ENCODE data around the gene NLRC3.

Gene NLRC3

GRCh38 chr16:3525951-3526350 is 51.3 kb downstream of the NLRC3 start:
- Mint-ChIP-seq H3K4me1 (peaks cover 13% of the 10 kb centered on the region), H3K4me3 (no peak overlapping the region), H3K9me3 (no peaks in the 10 kb centered on the region), H3K27me3 (no peaks in the 10 kb centered on the region), H3K27ac (peak overlapping the region in 1 of 2 donors; percentile 55)
- DNase-seq (no peak), ATAC-seq (no peak)

- Mint-ChIP-seq H3K27me3 (no peaks in the 10 kb centered on the region), H3K4me3 (no peak overlapping the region), H3K27ac (no peak overlapping the region), H3K9me3 (no peaks in the 10 kb centered on the region), H3K4me1 (peaks cover 11% of the 10 kb centered on the region)
- ATAC-seq (no peak), DNase-seq (no peak)
These were observed 53.9 kb downstream of the NLRC3 start for GRCh38 chr16:3523281-3523680.

GRCh38 chr16:3520841-3521240 is 56.4 kb downstream of the NLRC3 start:
- no peaks in the 10 kb centered on the region for H3K9me3 Mint-ChIP-seq
- no peak for DNase-seq
- ATAC-seq, result no peak

GRCh38 chr16:3520413-3520812 is 56.8 kb downstream of the NLRC3 start:
- H3K4me3 Mint-ChIP-seq, result no peak overlapping the region
- no peak overlapping the region for H3K27ac Mint-ChIP-seq
- ATAC-seq (no peak), DNase-seq (no peak)
- no peaks in the 10 kb centered on the region for H3K27me3 Mint-ChIP-seq
- H3K9me3 Mint-ChIP-seq, result no peaks in the 10 kb centered on the region
- peaks cover 6% of the 10 kb centered on the region for H3K4me1 Mint-ChIP-seq

More at GRCh38 chr16:3520841-3521240, 56.4 kb downstream of the NLRC3 start:
- Mint-ChIP-seq H3K27me3 (no peaks in the 10 kb centered on the region), H3K27ac (peak overlapping the region in 1 of 2 donors; percentile 91), H3K4me3 (no peak overlapping the region), H3K4me1 (peaks cover 6% of the 10 kb centered on the region)

- Mint-ChIP-seq H3K27ac (no peak overlapping the region), H3K27me3 (no peaks in the 10 kb centered on the region), H3K4me3 (no peak overlapping the region), H3K4me1 (peaks cover 6% of the 10 kb centered on the region), H3K9me3 (no peaks in the 10 kb centered on the region)
- DNase-seq, result no peak
- no peak for ATAC-seq
These were observed 57.6 kb downstream of the NLRC3 start for GRCh38 chr16:3519581-3519980.

- H3K27me3 Mint-ChIP-seq, result no peaks in the 10 kb centered on the region
These were observed 58.2 kb downstream of the NLRC3 start for GRCh38 chr16:3518986-3519348.

GRCh38 chr16:3518292-3518985 is 58.8 kb downstream of the NLRC3 start:
- Mint-ChIP-seq H3K4me1 (peaks cover 17% of the 10 kb centered on the region), H3K9me3 (no peaks in the 10 kb centered on the region), H3K4me3 (no peak overlapping the region), H3K27ac (no peak overlapping the region), H3K27me3 (no peaks in the 10 kb centered on the region)
- no peak for DNase-seq
- ATAC-seq, result no peak

More at GRCh38 chr16:3518986-3519348, 58.2 kb downstream of the NLRC3 start:
- Mint-ChIP-seq H3K4me3 (no peak overlapping the region), H3K9me3 (no peaks in the 10 kb centered on the region), H3K4me1 (peaks cover 12% of the 10 kb centered on the region), H3K27ac (no peak overlapping the region)
- DNase-seq, result no peak
- ATAC-seq, result no peak

GRCh38 chr16:3515897-3516296 is 61.3 kb downstream of the NLRC3 start:
- ATAC-seq, result no peak
- DNase-seq, result no peak
- Mint-ChIP-seq H3K9me3 (no peaks in the 10 kb centered on the region), H3K27ac (no peak overlapping the region), H3K27me3 (no peaks in the 10 kb centered on the region), H3K4me3 (no peak overlapping the region), H3K4me1 (peaks cover 28% of the 10 kb centered on the region)

GRCh38 chr16:3514621-3515020 is 62.6 kb downstream of the NLRC3 start:
- Mint-ChIP-seq H3K4me3 (no peak overlapping the region), H3K27ac (peak overlapping the region; percentile 56 to 63)
- no peak for DNase-seq

GRCh38 chr16:3513892-3514583 is 63.2 kb downstream of the NLRC3 start:
- peak; percentile 85 for ATAC-seq
- Mint-ChIP-seq H3K27me3 (no peaks in the 10 kb centered on the region), H3K9me3 (no peaks in the 10 kb centered on the region), H3K27ac (peak overlapping the region; percentile 75 to 84), H3K4me1 (peaks cover 46% of the 10 kb centered on the region), H3K4me3 (peak overlapping the region in 1 of 2 donors; percentile 3)
- DNase-seq, result peak in 1 of 2 donors; percentile 48

More at GRCh38 chr16:3514621-3515020, 62.6 kb downstream of the NLRC3 start:
- peaks cover 40% of the 10 kb centered on the region for H3K4me1 Mint-ChIP-seq
- H3K9me3 Mint-ChIP-seq, result no peaks in the 10 kb centered on the region
- no peaks in the 10 kb centered on the region for H3K27me3 Mint-ChIP-seq
- no peak for ATAC-seq

- Mint-ChIP-seq H3K4me1 (peaks cover 53% of the 10 kb centered on the region), H3K9me3 (no peaks in the 10 kb centered on the region), H3K27ac (no peak overlapping the region), H3K27me3 (no peaks in the 10 kb centered on the region), H3K4me3 (no peak overlapping the region)
- ATAC-seq, result no peak
- DNase-seq, result no peak
These were observed 65.7 kb downstream of the NLRC3 start for GRCh38 chr16:3511286-3512180.

- no peaks in the 10 kb centered on the region for H3K27me3 Mint-ChIP-seq
- no peak for DNase-seq
- peaks cover 63% of the 10 kb centered on the region for H3K4me1 Mint-ChIP-seq
- no peak for ATAC-seq
- peak overlapping the region; percentile 20 to 88 for H3K27ac Mint-ChIP-seq
- no peaks in the 10 kb centered on the region for H3K9me3 Mint-ChIP-seq
- H3K4me3 Mint-ChIP-seq, result peak overlapping the region in 1 of 2 donors; percentile 32
These were observed 66.8 kb downstream of the NLRC3 start for GRCh38 chr16:3510416-3510815.

GRCh38 chr16:3509470-3509928 is 67.7 kb downstream of the NLRC3 start:
- Mint-ChIP-seq H3K4me1 (peaks cover 71% of the 10 kb centered on the region), H3K4me3 (peak overlapping the region; percentile 19 to 31), H3K27ac (peak overlapping the region; percentile 20 to 88), H3K27me3 (no peaks in the 10 kb centered on the region), H3K9me3 (no peaks in the 10 kb centered on the region)
- ATAC-seq, result peak; percentile 97
- peak; percentile 74 to 84 for DNase-seq

- H3K4me1 Mint-ChIP-seq, result peaks cover 71% of the 10 kb centered on the region
- DNase-seq (no peak), ATAC-seq (no peak)
- no peaks in the 10 kb centered on the region for H3K9me3 Mint-ChIP-seq
- H3K4me3 Mint-ChIP-seq, result peak overlapping the region; percentile 31 to 33
- peak overlapping the region; percentile 20 to 88 for H3K27ac Mint-ChIP-seq
- H3K27me3 Mint-ChIP-seq, result no peaks in the 10 kb centered on the region
These were observed 68.5 kb downstream of the NLRC3 start for GRCh38 chr16:3508736-3509135.

GRCh38 chr16:3503523-3503922 is 73.7 kb downstream of the NLRC3 start:
- Mint-ChIP-seq H3K9me3 (no peaks in the 10 kb centered on the region), H3K4me3 (peak overlapping the region; percentile 85 to 98), H3K4me1 (peaks cover 83% of the 10 kb centered on the region), H3K27ac (peak overlapping the region; percentile 93 to 94), H3K27me3 (no peaks in the 10 kb centered on the region)
- ATAC-seq (peak; percentile 72), DNase-seq (peak; percentile 42 to 71)

Measured in stimulated activated naive CD8-positive, alpha-beta T cell treated with anti-CD3 and anti-CD28 coated beads, Interleukin-15, amount 100 ng/mL, for 72 hours (primary cell).